ENCODE data around the gene BCAS3.

GRCh38 chr17:61150686-61151299, 473.1 kb downstream of the BCAS3 start:
- no peak for TF ChIP-seq POLR2AphosphoS5 (IDR thresholded peaks at IDR 0.05)
- TF ChIP-seq CTCF (IDR thresholded peaks at IDR 0.05): no peak

Data from transverse colon (tissue), 4 donors.